Activated CD8-positive, alpha-beta memory T cell treated with anti-CD3 and anti-CD28 coated beads, Interleukin-2, amount 50 U/mL, for 24 hours (primary cell): ENCODE results near the gene RANBP3L.
"Not testable (repeated sequence)": the region's sequence is repeated elsewhere in the genome, so short reads cannot be mapped to it uniquely, and the experiment has no call there.

ENCODE experiments used
- DNase-seq: peaks from one replicate; pipeline ENCODE4 v3.0.0-alpha.2; 2020; ENCODE audit errors: extremely low read depth

RANBP3L gene

GRCh38 chr5:36206913-36207312 is 94.8 kb downstream of the RANBP3L start:
- DNase-seq: no peak

- no peak for DNase-seq
Observed at GRCh38 chr5:36205329-36205728, 96.4 kb downstream of the RANBP3L start.

- no peak for DNase-seq
Observed at GRCh38 chr5:36202521-36202961, 99.2 kb downstream of the RANBP3L start.

GRCh38 chr5:36200513-36200912 is 101.2 kb downstream of the RANBP3L start:
- no peak for DNase-seq

- DNase-seq: no peak
Observed at GRCh38 chr5:36199620-36200019, 102.1 kb downstream of the RANBP3L start.

- DNase-seq: not testable (repeated sequence)
Observed at GRCh38 chr5:36198783-36199182, 102.9 kb downstream of the RANBP3L start.
